PC-3 (cell line): ENCODE measurements around the gene TEDC1. TPM values are rescaled to one million over a fixed set of nuclear protein-coding genes. Genes with fewer than 3 reads are reported as not detected.

Experiments
- ATAC-seq: fragments of 200-7000 bp; cut with Tn5 transposase; 2 replicates; pipeline ENCODE4 v1.9.1; 2020; ENCODE audit warnings: mild to moderate bottlenecking, moderate library complexity
- BruUV-seq: library from RNA; stranded (reverse); fragments of 400-500 nt; replicated peaks from 2 replicates; lab custom pipeline; 2021; lab: Mats Ljungman, UMichigan
- CTCF ChIA-PET: fragments of 300-600 bp; sonication (Branson Sonifier 250); formaldehyde crosslinking; loops from one replicate; lab custom pipeline; 2022; ENCODE audit warnings: antibody characterized with exemption; lab: Charles Lee
- POLR2A ChIA-PET: fragments of 300-600 bp; sonication (Branson Sonifier 250); formaldehyde crosslinking; loops from one replicate; lab custom pipeline; 2022; ENCODE audit warnings: antibody characterized with exemption; ENCODE audit not compliant: unreplicated experiment; lab: Charles Lee
- DNase-seq: peaks from one replicate; pipeline ENCODE4 v3.0.0-alpha.2; 2015
- H2AFZ ChIP-seq: fragments of 300-600 bp; sonication (generic); 2 replicates; pipeline ENCODE4 v1.6.0; 2016; ENCODE audit warnings: antibody characterized with exemption, low read length
- H3F3A ChIP-seq: fragments of 300-600 bp; sonication (generic); one replicate; pipeline ENCODE4 v1.6.0; 2017; ENCODE audit warnings: antibody characterized with exemption, low read length, control low read depth, mild to moderate bottlenecking; ENCODE audit not compliant: unreplicated experiment
- H3K27ac ChIP-seq: fragments of 300-600 bp; sonication (generic); 2 replicates; pipeline ENCODE4 v1.5.1; 2016; ENCODE audit warnings: mild to moderate bottlenecking, low read length
- H3K27me3 ChIP-seq: fragments of 300-600 bp; sonication (generic); 2 replicates; pipeline ENCODE4 v1.6.1; 2016; ENCODE audit warnings: low read length, mixed read lengths
- H3K36me3 ChIP-seq: fragments of 300-600 bp; sonication (generic); 2 replicates; pipeline ENCODE4 v1.6.1; 2016; ENCODE audit warnings: low read depth, mixed run types, low read length, mixed read lengths
- H3K4me1 ChIP-seq: fragments of 300-600 bp; sonication (generic); 2 replicates; pipeline ENCODE4 v1.5.1; 2016; ENCODE audit warnings: low read length; ENCODE audit not compliant: insufficient read depth
- H3K4me2 ChIP-seq: fragments of 300-600 bp; sonication (generic); 2 replicates; pipeline ENCODE4 v1.6.0; 2016; ENCODE audit warnings: low read length
- H3K4me3 ChIP-seq: fragments of 300-600 bp; sonication (generic); 2 replicates; pipeline ENCODE4 v1.5.1; 2016; ENCODE audit warnings: mild to moderate bottlenecking, low read length, mixed read lengths
- H3K79me2 ChIP-seq: fragments of 300-600 bp; sonication (generic); 2 replicates; pipeline ENCODE4 v1.6.1; 2017; ENCODE audit warnings: low read length, mixed read lengths
- H3K9ac ChIP-seq: fragments of 300-600 bp; sonication (generic); 2 replicates; pipeline ENCODE4 v1.6.0; 2016; ENCODE audit warnings: mild to moderate bottlenecking, low read length
- H3K9me2 ChIP-seq: fragments of 300-600 bp; sonication (generic); replicated peaks from 2 replicates; pipeline ENCODE4 v1.6.1; 2016; ENCODE audit warnings: mixed run types, low read length, mixed read lengths
- H3K9me3 ChIP-seq: fragments of 300-600 bp; sonication (generic); 2 replicates; pipeline ENCODE4 v1.6.1; 2016; ENCODE audit warnings: low read length, mixed read lengths
- H4K20me1 ChIP-seq: fragments of 300-600 bp; sonication (generic); 2 replicates; pipeline ENCODE4 v1.6.1; 2016; ENCODE audit warnings: low read length, mixed read lengths
- EZH2 ChIP-seq: fragments of 300-600 bp; sonication (generic); IDR thresholded peaks from one replicate; pipeline ENCODE4 v1.6.1; 2017; ENCODE audit warnings: antibody characterized with exemption, mild to moderate bottlenecking, low read length; ENCODE audit not compliant: unreplicated experiment
- EZH2phosphoT487 ChIP-seq: fragments of 300-600 bp; sonication (generic); IDR thresholded peaks from 2 replicates; pipeline ENCODE4 v1.6.1; 2018; ENCODE audit warnings: mild to moderate bottlenecking, antibody characterized with exemption, low read length, borderline replicate concordance
- intact Hi-C: fragments of 100-400 bp; cut with micrococcal nuclease; formaldehyde crosslinking; loops from 2 replicates; pipeline ENCODE4 v1.9.0; 2023
- total RNA-seq: library from RNA; depleted of rRNA; stranded (reverse); fragments of >200 nt; gene quantifications from 2 replicates; pipeline ENCODE4 v1.2.3, GENCODE V29; 2014
- TF ChIP-seq, protein P1 (sequence below): fragments of 300-600 bp; sonication (generic); conservative IDR thresholded peaks from 2 replicates; pipeline ENCODE4 v1.5.1; 2017; ENCODE audit warnings: antibody characterized with exemption, low read depth, mild to moderate bottlenecking, low read length

Gene TEDC1
- total RNA-seq, 1 experiment from 2014 or later, result 66.7 TPM

DNA sequence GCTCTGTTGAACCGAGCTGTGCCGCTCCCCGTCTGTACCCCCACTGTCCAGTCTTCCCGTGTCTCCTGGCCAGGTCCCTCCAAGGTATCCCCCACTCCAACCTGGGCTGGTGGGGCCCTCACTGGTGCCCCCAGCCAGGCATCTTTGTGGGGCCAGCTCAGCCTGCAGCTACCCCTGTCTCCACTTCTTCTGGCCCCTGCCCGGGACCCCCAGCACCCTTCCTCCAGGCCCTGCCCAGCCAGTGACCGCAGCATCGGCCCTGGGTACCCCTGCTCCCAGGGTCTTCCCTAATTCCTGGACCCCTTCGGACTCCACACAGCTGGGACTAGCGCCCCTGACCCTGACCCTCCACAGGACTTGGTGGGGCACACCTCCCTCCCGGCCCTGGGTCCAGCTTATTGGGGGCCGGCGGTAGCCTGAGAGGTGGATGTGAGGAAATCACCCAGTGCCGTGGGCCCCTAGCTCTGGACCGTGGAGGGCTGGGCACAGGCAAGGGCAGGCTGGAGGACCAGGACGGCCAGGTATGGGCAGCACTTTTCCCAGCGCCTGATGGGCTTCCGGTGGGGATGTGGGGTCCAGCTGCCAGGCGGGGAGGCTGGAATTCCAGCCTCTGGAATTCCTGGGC is 8.4 kb upstream of the TEDC1 start:
- DNase-seq, result no peak
- no TSS peak for BruUV-seq
- Histone ChIP-seq H2AFZ (no peak overlapping the region), H3K79me2 (no peaks in the 10 kb centered on the region), H3K9ac (peak overlapping the region; percentile 100), H3K27ac (peak overlapping the region; percentile 100), H3K4me3 (peak overlapping the region; percentile 45; the same call in 1 of the 2 replicates), H3F3A (no peaks in the 10 kb centered on the region), H3K36me3 (no peaks in the 10 kb centered on the region), H3K4me2 (peak overlapping the region; percentile 99), H3K4me1 (peaks cover 35% of the 10 kb centered on the region), H3K27me3 (no peaks in the 10 kb centered on the region), H3K9me2 (no peaks in the 10 kb centered on the region), H3K9me3 (no peaks in the 10 kb centered on the region), H4K20me1 (no peaks in the 10 kb centered on the region)
- intact Hi-C loops, result loop anchor here (1.0 kb wide), 1 partner anchor 8 kb away; no protein-coding TSS in a partner anchor
- TF ChIP-seq EZH2phosphoT487 (no peak), EZH2 (no peak)
- TF ChIP-seq, protein P1, sequence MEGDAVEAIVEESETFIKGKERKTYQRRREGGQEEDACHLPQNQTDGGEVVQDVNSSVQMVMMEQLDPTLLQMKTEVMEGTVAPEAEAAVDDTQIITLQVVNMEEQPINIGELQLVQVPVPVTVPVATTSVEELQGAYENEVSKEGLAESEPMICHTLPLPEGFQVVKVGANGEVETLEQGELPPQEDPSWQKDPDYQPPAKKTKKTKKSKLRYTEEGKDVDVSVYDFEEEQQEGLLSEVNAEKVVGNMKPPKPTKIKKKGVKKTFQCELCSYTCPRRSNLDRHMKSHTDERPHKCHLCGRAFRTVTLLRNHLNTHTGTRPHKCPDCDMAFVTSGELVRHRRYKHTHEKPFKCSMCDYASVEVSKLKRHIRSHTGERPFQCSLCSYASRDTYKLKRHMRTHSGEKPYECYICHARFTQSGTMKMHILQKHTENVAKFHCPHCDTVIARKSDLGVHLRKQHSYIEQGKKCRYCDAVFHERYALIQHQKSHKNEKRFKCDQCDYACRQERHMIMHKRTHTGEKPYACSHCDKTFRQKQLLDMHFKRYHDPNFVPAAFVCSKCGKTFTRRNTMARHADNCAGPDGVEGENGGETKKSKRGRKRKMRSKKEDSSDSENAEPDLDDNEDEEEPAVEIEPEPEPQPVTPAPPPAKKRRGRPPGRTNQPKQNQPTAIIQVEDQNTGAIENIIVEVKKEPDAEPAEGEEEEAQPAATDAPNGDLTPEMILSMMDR, result no peak
- CTCF ChIA-PET, result no interaction called here
- POLR2A ChIA-PET, result no interaction called here
- ATAC-seq, result no peak

DNA sequence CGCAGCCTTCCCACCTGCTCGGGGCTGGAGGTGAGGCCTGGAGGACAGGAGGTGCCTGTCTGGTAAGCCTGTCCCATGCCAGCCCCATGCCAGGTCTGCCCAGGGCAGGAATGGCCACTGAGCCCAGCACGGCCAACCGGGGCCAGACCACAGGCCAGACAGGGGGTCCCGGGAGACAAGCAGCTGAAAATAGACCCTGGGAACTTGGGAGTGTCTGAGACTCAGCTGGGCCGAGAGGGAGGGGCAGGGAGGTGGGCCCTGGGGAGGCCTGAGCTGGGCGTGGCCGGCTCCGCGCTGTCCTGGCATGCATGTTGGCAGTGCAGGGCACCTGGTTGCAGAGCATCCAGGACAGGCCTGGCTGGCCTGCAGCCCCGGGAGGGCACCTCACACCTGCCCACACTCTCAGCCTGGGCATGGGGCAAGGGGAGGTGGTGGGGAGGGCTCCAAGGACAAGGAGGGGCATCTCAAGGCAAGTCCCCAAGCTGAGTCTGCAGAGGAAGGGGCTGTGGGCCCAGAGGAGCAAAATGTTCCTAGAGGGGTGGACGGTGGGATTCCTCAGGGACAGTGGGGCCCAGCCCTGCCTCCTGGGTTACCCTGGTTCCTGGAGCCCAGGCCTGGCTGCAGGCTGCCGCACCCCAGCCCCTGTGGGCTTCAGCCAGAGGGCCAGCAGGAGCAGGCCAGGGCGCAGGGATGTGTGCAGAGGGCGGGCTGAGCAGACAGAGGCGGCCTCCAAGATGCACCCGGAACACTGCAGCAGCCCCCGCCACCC is 7.6 kb upstream of the TEDC1 start:
- Histone ChIP-seq H2AFZ (no peak overlapping the region), H3K9me3 (no peaks in the 10 kb centered on the region), H3K79me2 (no peaks in the 10 kb centered on the region), H3F3A (no peaks in the 10 kb centered on the region), H3K4me2 (no peak overlapping the region), H4K20me1 (no peaks in the 10 kb centered on the region), H3K27me3 (no peaks in the 10 kb centered on the region), H3K4me1 (peaks cover 39% of the 10 kb centered on the region), H3K9me2 (no peaks in the 10 kb centered on the region), H3K9ac (peak overlapping the region; percentile 100), H3K27ac (peak overlapping the region; percentile 100), H3K4me3 (no peak overlapping the region), H3K36me3 (no peaks in the 10 kb centered on the region)
- ATAC-seq, result 0 out of 2 replicates have a peak, but pooled peaks have one; percentile 3
- intact Hi-C loops, result no loop called here
- no peak for TF ChIP-seq EZH2
- TF ChIP-seq, protein P1, result no peak
- no peak for TF ChIP-seq EZH2phosphoT487
- POLR2A ChIA-PET, result no interaction called here
- DNase-seq, result peak; percentile 18
- CTCF ChIA-PET, result no interaction called here
- no TSS peak for BruUV-seq
